Measurements from ENCODE around the gene STK10.

DNA sequence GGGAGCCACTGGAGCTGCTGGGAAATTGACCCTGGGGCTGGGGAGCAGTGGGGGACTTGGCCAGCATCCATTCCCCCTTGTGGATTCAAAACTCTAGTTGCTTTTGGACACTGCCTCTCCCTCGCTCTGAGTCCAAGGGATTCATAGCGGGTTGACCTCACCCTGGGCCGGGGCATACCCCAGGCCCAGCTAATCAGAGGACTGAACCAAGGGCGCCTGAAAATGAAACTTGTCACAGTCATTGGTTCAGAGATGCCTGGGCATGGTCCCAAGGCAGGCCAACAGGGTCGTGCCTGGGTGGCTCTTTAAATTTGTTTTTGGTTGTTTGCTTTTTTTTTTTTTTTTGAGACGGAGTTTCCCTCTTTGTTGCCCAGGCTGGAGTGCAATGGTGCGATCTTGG is 22.6 kb downstream of the STK10 start:
- TF ChIP-seq, protein P1, sequence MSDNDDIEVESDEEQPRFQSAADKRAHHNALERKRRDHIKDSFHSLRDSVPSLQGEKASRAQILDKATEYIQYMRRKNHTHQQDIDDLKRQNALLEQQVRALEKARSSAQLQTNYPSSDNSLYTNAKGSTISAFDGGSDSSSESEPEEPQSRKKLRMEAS (IDR thresholded peaks at IDR 0.05) = no peak
- TF ChIP-seq TAF1 (IDR thresholded peaks at IDR 0.05; ENCODE audit: low read depth) = no peak

Measured in Ishikawa (cell line).